Heart right ventricle (tissue), 16 donors: Measurements from ENCODE around the gene PLCB1. TPM values are rescaled to one million over a fixed set of nuclear protein-coding genes. Genes with fewer than 3 reads are reported as not detected.

ENCODE experiments used
- ATAC-seq, 8 donors: fragments of 200-7000 bp; cut with Tn5 transposase; one replicate each; pipeline ENCODE4 v1.9.1; 2020; ENCODE audit warnings: mild to moderate bottlenecking in 8 of 8, moderate library complexity in 8 of 8, moderate number of reproducible peaks in 1 of 8
- DNase-seq, 2 donors: peaks; one replicate each; pipeline ENCODE4 v3.0.0-alpha.2; 2020
- H3K27ac ChIP-seq, 10 donors: fragments of 200-600 bp; sonication (generic) in 2 of 10; one replicate each; pipeline versions ENCODE4 v1.5.0 to v1.8.0; 2020 to 2022; ENCODE audit warnings: mild to moderate bottlenecking in 3 of 10
- H3K27me3 ChIP-seq, 7 donors: fragments of 200-600 bp; one replicate each; pipeline ENCODE4 v1.8.0; 2021 to 2022; ENCODE audit warnings: mild to moderate bottlenecking in 2 of 7
- H3K36me3 ChIP-seq, 9 donors: fragments of 200-600 bp; sonication (generic) in 1 of 9; one replicate each; pipeline versions ENCODE4 v1.5.0 to v1.8.0; 2020 to 2022; ENCODE audit warnings: mild to moderate bottlenecking in 2 of 9
- H3K4me1 ChIP-seq, 9 donors: fragments of 200-600 bp; sonication (generic) in 1 of 9; one replicate each; pipeline versions ENCODE4 v1.5.0 to v1.8.0; 2020 to 2022; ENCODE audit warnings: mild to moderate bottlenecking in 4 of 9
- H3K4me3 ChIP-seq, 10 donors: fragments of 200-600 bp; sonication (generic) in 2 of 10; one replicate each; pipeline versions ENCODE4 v1.5.0 to v1.8.0; 2020 to 2022; ENCODE audit warnings: mild to moderate bottlenecking in 7 of 10, moderate library complexity in 2 of 10
- H3K9me3 ChIP-seq, 11 donors: fragments of 200-600 bp in 10 of 11; sonication (generic) in 2 of 11; one replicate each; pipeline versions ENCODE4 v1.5.0 to v1.8.0; 2013 to 2022; ENCODE audit warnings: mild to moderate bottlenecking in 2 of 11, control low read depth in 1 of 11, moderate library complexity in 1 of 11
- CTCF ChIP-seq, 9 donors: fragments of 200-600 bp; sonication (generic) in 2 of 9; IDR thresholded peaks; one replicate each; pipeline versions ENCODE4 v1.5.0 to v1.8.0; 2021 to 2022; ENCODE audit warnings: antibody characterized with exemption in 9 of 9, mild to moderate bottlenecking in 5 of 9, moderate library complexity in 1 of 9
- WGBS, 2 donors: extraction: QIAGEN DNeasy Blood & Tissue Kit; methylation state at CpG; one replicate each; pipeline ENCODE4 v1.1.7; 2013; ENCODE audit warnings: inconsistent platforms in 1 of 2; 5-methylcytosine and 5-hydroxymethylcytosine counted together
- intact Hi-C, 10 donors: fragments of 100-400 bp; cut with DNase I; formaldehyde crosslinking; loops; one replicate each; pipeline versions ENCODE4 v1.11.1 to v1.14.2; 2022
- polyA plus RNA-seq, 2 donors: library from polyadenylated mRNA; stranded (reverse); fragments of 200-250 nt; gene quantifications; one replicate each; pipeline ENCODE4 v1.2.3, GENCODE V29; 2013
- total RNA-seq, 10 donors: library from RNA; stranded (reverse); fragmentation: NEBNext Ultra II Directional in 3 of 10; extraction: Animal tissue kit (Norgen Biotek cat#: 25700) in 3 of 10; gene quantifications; one replicate each; pipeline versions ENCODE4 v1.2.1 to v1.2.4, GENCODE V29; 2021 to 2023
- donor health status: Arrhythmogenic right ventricular cardiomyopathy.
- donor health status: ischemic (EF 13 %, LVEDD 7.1; RV severe dilation, severe dysfunction).
- donor health status: healthy with polysubstance abuse.
- donor health status: DM: no; HTN: yes; CAD: no.
- donor health status: DM: no; HTN: no; CAD: no.
- donor health status: ischemic (EF 25% LVEDD 6.9; RV normal size, moderate dysfunction).
- donor health status: ischemic (EF 25% LVEDD 5.7; RV mildly dilated, moderate dysfunction).
- donor health status: healthy.
- donor health status: DM: yes; HTN: yes; CAD: no.
- donor health status: Ischemic cardiomyopathy.
- donor health status: ischemic (EF 35%, LVEDD 5.7; RV mildly dilated, moderate dysfunction).
- donor health status: nonischemic (EF 11% LVEDD 7.7; RV severe dilation, severe dysfunction).
- donor health status: DM: yes; HTN: yes; CAD: no.
- donor health status: PGD.
- donor health status: ischemic (EF 29% LVEDD 5.4; RV normal size, mild dysfunction).
- donor health status: nonischemic (EF 23%, LVEDD 6.1; RV moderate dilation, normal function).

Gene PLCB1
- total and polyA plus RNA-seq, 12 donors: 2.2 to 12.7 (median 7.1) TPM

GRCh38 chr20:8133310-8133768 is 1.3 kb downstream of the PLCB1 start:
- WGBS, 2 donors: 28 to 32% methylated on average over 14 of the region's 14 CpGs
- peak overlapping the region in 9 of 10 donors; percentile 46 to 90 (median 86) for H3K27ac ChIP-seq
- TF ChIP-seq CTCF (IDR thresholded peaks at IDR 0.05): no peak
- ATAC-seq (no peak), DNase-seq (no peak)
- H3K27me3 ChIP-seq: peaks cover 0 to 19% (median 0%) of the 10 kb centered on the region in 7 donors
- H3K36me3 ChIP-seq: no peaks in the 10 kb centered on the region
- peak overlapping the region; percentile 60 to 95 (median 80) for H3K4me3 ChIP-seq
- no peaks in the 10 kb centered on the region for H3K9me3 ChIP-seq
- H3K4me1 ChIP-seq: peaks cover 0 to 31% (median 4%) of the 10 kb centered on the region in 9 donors
- intact Hi-C loops: loop anchor here (2.0 to 10.0 kb wide), 16 partner anchors 91 to 589 kb away; no protein-coding TSS in a partner anchor

- intact Hi-C loops: loop anchor here (2.0 to 10.0 kb wide), 16 partner anchors 92 to 588 kb away; no protein-coding TSS in a partner anchor
- H3K27ac ChIP-seq: peak overlapping the region in 9 of 10 donors; percentile 46 to 90 (median 86)
- peak overlapping the region; percentile 60 to 95 (median 80) for H3K4me3 ChIP-seq
- TF ChIP-seq CTCF (IDR thresholded peaks at IDR 0.05): peak in 1 of 9 donors; percentile 7
- H3K36me3 ChIP-seq: no peaks in the 10 kb centered on the region
- 54 to 62% methylated on average over 7 of the region's 7 CpGs for WGBS, 2 donors
- H3K27me3 ChIP-seq: peaks cover 0 to 19% (median 0%) of the 10 kb centered on the region in 7 donors
- no peak for ATAC-seq
- peaks cover 0 to 31% (median 4%) of the 10 kb centered on the region in 9 donors for H3K4me1 ChIP-seq
- no peak for DNase-seq
- no peaks in the 10 kb centered on the region for H3K9me3 ChIP-seq
These were observed 1.9 kb downstream of the PLCB1 start for GRCh38 chr20:8133851-8134451.

- no peak for ATAC-seq
- intact Hi-C loops: loop anchor here in 3 of 10 donors (10.0 kb wide), 4 partner anchors 105 to 405 kb away; no protein-coding TSS in a partner anchor
- Histone ChIP-seq H3K4me3 (no peak overlapping the region), H3K4me1 (peaks cover 0 to 31% (median 7%) of the 10 kb centered on the region in 9 donors), H3K27me3 (no peaks in the 10 kb centered on the region), H3K36me3 (no peaks in the 10 kb centered on the region), H3K27ac (no peak overlapping the region), H3K9me3 (no peaks in the 10 kb centered on the region)
- DNase-seq: no peak
- WGBS, 2 donors: 49 to 53% methylated on average over 2 of the region's 2 CpGs
- no peak for TF ChIP-seq CTCF (IDR thresholded peaks at IDR 0.05)
These were observed 7.8 kb downstream of the PLCB1 start for GRCh38 chr20:8139899-8140298.

GRCh38 chr20:8143474-8143873 is 11.4 kb downstream of the PLCB1 start:
- TF ChIP-seq CTCF (IDR thresholded peaks at IDR 0.05): no peak
- 80 to 96% methylated on average over 3 of the region's 3 CpGs for WGBS, 2 donors
- H3K27me3 ChIP-seq: no peaks in the 10 kb centered on the region
- no peaks in the 10 kb centered on the region for H3K36me3 ChIP-seq
- ATAC-seq (no peak), DNase-seq (no peak)
- no peak overlapping the region for H3K27ac ChIP-seq
- H3K4me3 ChIP-seq: no peak overlapping the region
- no peaks in the 10 kb centered on the region for H3K9me3 ChIP-seq
- peaks cover 0 to 41% (median 22%) of the 10 kb centered on the region in 9 donors for H3K4me1 ChIP-seq
- intact Hi-C loops: no loop called here
